ENCODE measurements around the gene SNX17.

SNX17 gene

DNA sequence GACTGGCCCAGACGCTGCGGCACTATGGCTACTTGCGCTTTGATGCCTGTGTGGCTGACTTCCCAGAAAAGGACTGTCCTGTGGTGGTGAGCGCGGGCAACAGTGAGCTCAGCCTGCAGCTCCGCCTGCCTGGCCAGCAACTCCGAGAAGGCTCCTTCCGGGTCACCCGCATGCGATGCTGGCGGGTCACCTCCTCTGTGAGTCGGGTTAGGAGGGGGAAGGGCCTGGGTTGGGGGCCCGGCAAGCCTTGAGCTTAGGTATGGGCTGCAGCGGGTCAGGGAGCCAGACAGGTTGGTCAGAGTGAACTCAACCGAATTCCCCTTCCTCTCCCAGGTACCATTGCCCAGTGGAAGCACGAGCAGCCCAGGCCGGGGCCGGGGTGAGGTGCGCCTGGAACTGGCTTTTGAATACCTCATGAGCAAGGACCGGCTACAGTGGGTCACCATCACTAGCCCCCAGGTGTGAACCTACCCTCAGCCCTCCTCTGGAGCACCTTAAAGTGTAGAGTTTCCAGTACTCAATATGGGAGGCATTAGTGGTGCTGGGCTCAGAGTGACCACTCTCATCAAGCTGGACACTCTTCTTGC, 5.2 kb downstream of the SNX17 start:
- Histone ChIP-seq H3K4me1 (ENCODE audit: control insufficient read depth in 2 of 2, insufficient read depth in 1 of 2, low read depth in 1 of 2, low read length in 2 of 2) (peaks cover 6 to 13% of the 10 kb centered on the region in 2 donors), H4K91ac (ENCODE audit: low read depth, low read length, poor library complexity) (no peak overlapping the region), H3K79me1 (ENCODE audit: low read depth, low read length) (peaks cover 25% of the 10 kb centered on the region), H2BK5ac (ENCODE audit: low read length) (no peak overlapping the region), H3K23ac (ENCODE audit: low read depth, low read length, poor library complexity) (no peak overlapping the region), H3K4me3 (ENCODE audit: low read length in 2 of 2) (no peak overlapping the region), H3K18ac (ENCODE audit: low read length) (no peak overlapping the region), H2BK15ac (ENCODE audit: low read length) (no peak overlapping the region), H2BK120ac (ENCODE audit: low read depth, low read length) (no peak overlapping the region), H3K27ac (replicated peaks; ENCODE audit: low read length) (no peak overlapping the region), H3K36me3 (replicated peaks in 1 of 2; ENCODE audit: control insufficient read depth in 2 of 2, insufficient read depth in 2 of 2, low read length in 2 of 2) (peaks cover 48 to 73% of the 10 kb centered on the region in 2 donors), H3K9ac (ENCODE audit: low read depth, low read length, poor library complexity) (no peak overlapping the region), H3K9me3 (replicated peaks in 1 of 2; ENCODE audit: control insufficient read depth in 2 of 2, insufficient read depth in 1 of 2, low read depth in 1 of 2, low read length in 2 of 2) (no peaks in the 10 kb centered on the region), H2AK5ac (ENCODE audit: low read depth, low read length) (no peak overlapping the region), H3K14ac (ENCODE audit: low read length) (no peak overlapping the region), H2AFZ (ENCODE audit: low read length) (no peak overlapping the region), H3K27me3 (ENCODE audit: control insufficient read depth in 3 of 3, insufficient read depth in 3 of 3, low read depth in 1 of 3, low read length in 3 of 3) (no peaks in the 10 kb centered on the region), H3K4me2 (ENCODE audit: insufficient read depth, low read length, poor library complexity, severe bottlenecking) (no peak overlapping the region), H4K8ac (ENCODE audit: low read depth, low read length) (no peak overlapping the region), H2BK12ac (ENCODE audit: low read length) (no peak overlapping the region), H3K4ac (ENCODE audit: low read length) (no peak overlapping the region)
- no peak for DNase-seq (ENCODE audit: low spot score)
- no CpG with 5 or more reads among the region's 20 CpGs for WGBS, 2 donors (ENCODE audit: extremely low coverage in 2 of 2, insufficient read length in 2 of 2, insufficient replicate concordance in 1 of 2)

DNA sequence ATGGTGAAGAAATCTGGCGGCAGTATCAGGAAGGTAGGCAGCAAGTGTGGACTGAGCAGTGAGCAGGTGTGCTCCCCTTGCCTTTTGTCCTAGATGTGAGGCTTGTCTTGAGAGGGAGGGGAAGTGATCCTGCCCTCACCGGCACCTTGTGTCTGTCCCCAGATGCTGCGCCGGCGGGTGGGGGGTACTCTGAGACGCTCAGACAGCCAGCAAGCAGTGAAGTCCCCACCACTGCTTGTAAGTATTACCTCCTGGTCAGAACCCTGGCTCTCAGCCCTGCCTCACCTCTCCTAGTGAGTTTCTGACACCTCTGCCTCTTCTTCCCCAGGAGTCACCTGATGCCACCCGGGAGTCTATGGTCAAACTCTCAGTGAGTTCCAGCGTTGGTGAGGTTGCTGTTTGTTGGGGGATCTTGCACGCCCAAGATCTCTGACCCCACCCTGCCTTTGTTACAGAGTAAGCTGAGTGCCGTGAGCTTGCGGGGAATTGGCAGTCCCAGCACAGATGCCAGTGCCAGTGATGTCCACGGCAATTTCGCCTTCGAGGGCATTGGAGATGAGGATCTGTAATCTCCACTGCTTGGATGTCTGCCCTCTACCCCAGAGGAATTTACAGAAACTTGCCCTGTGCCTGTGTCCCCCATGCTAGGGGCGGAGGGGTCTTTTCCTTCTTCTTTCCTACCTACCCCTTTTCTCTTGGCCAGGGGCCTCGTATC, 5.9 kb downstream of the SNX17 start:
- no CpG with 5 or more reads among the region's 16 CpGs for WGBS, 2 donors (ENCODE audit: extremely low coverage in 2 of 2, insufficient read length in 2 of 2, insufficient replicate concordance in 1 of 2)
- Histone ChIP-seq H3K14ac (ENCODE audit: low read length) (no peak overlapping the region), H3K18ac (ENCODE audit: low read length) (no peak overlapping the region), H4K8ac (ENCODE audit: low read depth, low read length) (no peak overlapping the region), H3K36me3 (replicated peaks in 1 of 2; ENCODE audit: control insufficient read depth in 2 of 2, insufficient read depth in 2 of 2, low read length in 2 of 2) (peaks cover 50 to 78% of the 10 kb centered on the region in 2 donors), H2BK120ac (ENCODE audit: low read depth, low read length) (no peak overlapping the region), H3K4ac (ENCODE audit: low read length) (no peak overlapping the region), H3K23ac (ENCODE audit: low read depth, low read length, poor library complexity) (no peak overlapping the region), H2BK12ac (ENCODE audit: low read length) (no peak overlapping the region), H2AFZ (ENCODE audit: low read length) (no peak overlapping the region), H3K27ac (replicated peaks; ENCODE audit: low read length) (no peak overlapping the region), H2BK5ac (ENCODE audit: low read length) (no peak overlapping the region), H3K4me1 (ENCODE audit: control insufficient read depth in 2 of 2, insufficient read depth in 1 of 2, low read depth in 1 of 2, low read length in 2 of 2) (peaks cover 10 to 14% of the 10 kb centered on the region in 2 donors), H4K91ac (ENCODE audit: low read depth, low read length, poor library complexity) (no peak overlapping the region), H3K27me3 (ENCODE audit: control insufficient read depth in 3 of 3, insufficient read depth in 3 of 3, low read depth in 1 of 3, low read length in 3 of 3) (no peaks in the 10 kb centered on the region), H3K4me2 (ENCODE audit: insufficient read depth, low read length, poor library complexity, severe bottlenecking) (no peak overlapping the region), H2AK5ac (ENCODE audit: low read depth, low read length) (no peak overlapping the region), H3K9ac (ENCODE audit: low read depth, low read length, poor library complexity) (no peak overlapping the region), H3K79me1 (ENCODE audit: low read depth, low read length) (peaks cover 20% of the 10 kb centered on the region), H2BK15ac (ENCODE audit: low read length) (no peak overlapping the region), H3K9me3 (replicated peaks in 1 of 2; ENCODE audit: control insufficient read depth in 2 of 2, insufficient read depth in 1 of 2, low read depth in 1 of 2, low read length in 2 of 2) (no peaks in the 10 kb centered on the region), H3K4me3 (ENCODE audit: low read length in 2 of 2) (no peak overlapping the region)
- DNase-seq (ENCODE audit: low spot score), result no peak

DNA sequence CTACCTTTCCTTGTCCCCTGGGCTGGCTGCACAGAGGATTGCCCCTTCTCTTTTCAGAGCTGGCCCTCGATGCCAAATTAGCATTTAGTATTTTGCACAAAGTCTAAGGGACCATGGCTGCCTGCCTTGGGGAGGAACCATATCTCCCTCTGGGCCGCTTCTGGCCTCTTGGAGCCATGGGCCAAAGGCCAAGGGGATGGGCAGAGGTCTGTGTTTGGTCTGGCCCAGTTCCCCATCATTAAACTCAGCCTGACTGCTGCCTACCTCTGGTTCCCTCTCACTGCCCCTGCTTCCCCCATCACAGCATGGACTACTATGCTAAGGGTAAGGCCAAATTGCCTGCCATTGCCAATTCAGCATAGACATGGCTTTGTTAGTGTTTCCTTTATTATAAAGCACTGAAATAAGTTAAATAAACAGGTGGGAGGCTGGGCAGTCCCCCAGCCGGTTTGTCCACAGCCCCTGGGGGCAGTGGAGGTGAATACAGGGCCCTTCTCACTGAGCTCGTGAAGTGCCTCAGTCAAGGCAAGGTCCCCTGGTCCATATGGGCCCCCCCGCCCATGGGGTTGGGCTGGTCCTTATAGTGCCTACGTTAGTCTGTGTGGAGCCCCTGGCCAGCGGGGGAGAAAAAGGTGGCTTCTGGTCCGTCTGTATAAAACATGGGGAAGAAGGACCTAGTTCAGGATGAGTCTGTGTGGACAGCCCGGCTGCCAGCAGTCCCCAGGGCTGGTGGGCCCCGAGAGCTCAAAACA, 6.6 kb downstream of the SNX17 start:
- no peak overlapping the region for H3K14ac ChIP-seq (ENCODE audit: low read length)
- no peak overlapping the region for H3K4me2 ChIP-seq (ENCODE audit: insufficient read depth, low read length, poor library complexity, severe bottlenecking)
- H4K8ac ChIP-seq (ENCODE audit: low read depth, low read length), result no peak overlapping the region
- H3K36me3 ChIP-seq (replicated peaks in 1 of 2; ENCODE audit: control insufficient read depth in 2 of 2, insufficient read depth in 2 of 2, low read length in 2 of 2), result peaks cover 57 to 84% of the 10 kb centered on the region in 2 donors
- H3K79me1 ChIP-seq (ENCODE audit: low read depth, low read length), result peaks cover 17% of the 10 kb centered on the region
- H3K4ac ChIP-seq (ENCODE audit: low read length), result no peak overlapping the region
- H3K4me3 ChIP-seq (ENCODE audit: low read length in 2 of 2), result no peak overlapping the region
- no peak overlapping the region for H3K18ac ChIP-seq (ENCODE audit: low read length)
- DNase-seq (ENCODE audit: low spot score), result no peak
- no peak overlapping the region for H2AFZ ChIP-seq (ENCODE audit: low read length)
- no peak overlapping the region for H2BK15ac ChIP-seq (ENCODE audit: low read length)
- no peak overlapping the region for H4K91ac ChIP-seq (ENCODE audit: low read depth, low read length, poor library complexity)
- no peak overlapping the region for H3K9ac ChIP-seq (ENCODE audit: low read depth, low read length, poor library complexity)
- H3K9me3 ChIP-seq (replicated peaks in 1 of 2; ENCODE audit: control insufficient read depth in 2 of 2, insufficient read depth in 1 of 2, low read depth in 1 of 2, low read length in 2 of 2), result no peaks in the 10 kb centered on the region
- H2BK5ac ChIP-seq (ENCODE audit: low read length), result no peak overlapping the region
- WGBS, 2 donors (ENCODE audit: extremely low coverage in 2 of 2, insufficient read length in 2 of 2, insufficient replicate concordance in 1 of 2), result no CpG with 5 or more reads among the region's 10 CpGs
- H2AK5ac ChIP-seq (ENCODE audit: low read depth, low read length), result no peak overlapping the region
- H2BK120ac ChIP-seq (ENCODE audit: low read depth, low read length), result no peak overlapping the region
- H3K27ac ChIP-seq (replicated peaks; ENCODE audit: low read length), result no peak overlapping the region
- peak overlapping the region; percentile 82 for H3K23ac ChIP-seq (ENCODE audit: low read depth, low read length, poor library complexity)
- peaks cover 6 to 11% of the 10 kb centered on the region in 2 donors for H3K4me1 ChIP-seq (ENCODE audit: control insufficient read depth in 2 of 2, insufficient read depth in 1 of 2, low read depth in 1 of 2, low read length in 2 of 2)
- H3K27me3 ChIP-seq (ENCODE audit: control insufficient read depth in 3 of 3, insufficient read depth in 3 of 3, low read depth in 1 of 3, low read length in 3 of 3), result no peaks in the 10 kb centered on the region
- H2BK12ac ChIP-seq (ENCODE audit: low read length), result no peak overlapping the region

DNA sequence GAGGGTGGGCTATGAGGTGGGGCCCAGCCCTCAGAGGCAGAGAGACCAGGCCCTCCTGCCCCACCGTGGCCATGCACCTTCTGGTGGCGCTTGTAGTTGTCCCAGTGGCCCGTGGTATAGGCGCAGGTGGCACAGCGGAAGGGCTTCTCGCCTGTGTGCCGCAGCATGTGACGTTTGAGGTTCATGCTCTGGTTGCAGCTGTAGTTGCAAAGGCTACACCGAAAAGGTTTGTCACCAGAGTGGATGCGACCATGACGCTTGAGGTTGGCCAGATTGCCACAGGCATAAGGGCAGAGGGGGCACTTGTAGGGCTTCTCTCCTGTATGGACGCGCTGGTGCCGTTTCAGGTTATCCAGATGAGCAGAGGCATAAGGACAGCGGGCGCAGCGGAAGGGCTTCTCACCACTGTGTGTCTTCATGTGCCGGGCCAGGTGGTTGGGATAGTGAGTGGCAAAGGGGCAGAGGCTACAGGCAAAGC, 7.2 kb downstream of the SNX17 start:
- Histone ChIP-seq H4K91ac (ENCODE audit: low read depth, low read length, poor library complexity) (no peak overlapping the region), H2BK5ac (ENCODE audit: low read length) (no peak overlapping the region), H3K36me3 (replicated peaks in 1 of 2; ENCODE audit: control insufficient read depth in 2 of 2, insufficient read depth in 2 of 2, low read length in 2 of 2) (peaks cover 56 to 84% of the 10 kb centered on the region in 2 donors), H2BK120ac (ENCODE audit: low read depth, low read length) (no peak overlapping the region), H4K8ac (ENCODE audit: low read depth, low read length) (no peak overlapping the region), H2AK5ac (ENCODE audit: low read depth, low read length) (no peak overlapping the region), H3K4me2 (ENCODE audit: insufficient read depth, low read length, poor library complexity, severe bottlenecking) (no peak overlapping the region), H3K9me3 (replicated peaks in 1 of 2; ENCODE audit: control insufficient read depth in 2 of 2, insufficient read depth in 1 of 2, low read depth in 1 of 2, low read length in 2 of 2) (no peaks in the 10 kb centered on the region), H3K79me1 (ENCODE audit: low read depth, low read length) (peaks cover 14% of the 10 kb centered on the region), H3K4ac (ENCODE audit: low read length) (no peak overlapping the region), H3K9ac (ENCODE audit: low read depth, low read length, poor library complexity) (peak overlapping the region; percentile 50), H2AFZ (ENCODE audit: low read length) (no peak overlapping the region), H3K18ac (ENCODE audit: low read length) (no peak overlapping the region), H3K27ac (replicated peaks; ENCODE audit: low read length) (no peak overlapping the region), H3K4me3 (ENCODE audit: low read length in 2 of 2) (no peak overlapping the region), H3K4me1 (ENCODE audit: control insufficient read depth in 2 of 2, insufficient read depth in 1 of 2, low read depth in 1 of 2, low read length in 2 of 2) (peaks cover 6 to 11% of the 10 kb centered on the region in 2 donors), H3K14ac (ENCODE audit: low read length) (no peak overlapping the region), H2BK15ac (ENCODE audit: low read length) (no peak overlapping the region), H2BK12ac (ENCODE audit: low read length) (no peak overlapping the region), H3K27me3 (ENCODE audit: control insufficient read depth in 3 of 3, insufficient read depth in 3 of 3, low read depth in 1 of 3, low read length in 3 of 3) (no peaks in the 10 kb centered on the region), H3K23ac (ENCODE audit: low read depth, low read length, poor library complexity) (peak overlapping the region; percentile 82)
- no peak for DNase-seq (ENCODE audit: low spot score)
- WGBS, 2 donors (ENCODE audit: extremely low coverage in 2 of 2, insufficient read length in 2 of 2, insufficient replicate concordance in 1 of 2), result no CpG with 5 or more reads among the region's 18 CpGs

Data from neuronal stem cell (in vitro differentiated cells).